OCI-LY7 (cell line): ENCODE data around the gene FOXP1. TPM values are rescaled to one million over a fixed set of nuclear protein-coding genes. Genes with fewer than 3 reads are reported as not detected.

Source experiments
- Bru-seq: library from RNA; stranded (reverse); fragments of 400-500 nt; gene quantifications from one replicate; lab custom pipeline; 2021; lab: Mats Ljungman, UMichigan
- BruChase-seq, 2 experiments: library from RNA; stranded (reverse); fragments of 400-500 nt; gene quantifications; one replicate each; lab custom pipeline; 2021; lab: Mats Ljungman, UMichigan
- BruUV-seq: library from RNA; stranded (reverse); fragments of 400-500 nt; replicated peaks from 2 replicates; lab custom pipeline; 2021; lab: Mats Ljungman, UMichigan
- CTCF ChIA-PET: fragments of 300-600 bp; sonication (Branson Sonifier 250); formaldehyde crosslinking; loops from one replicate; lab custom pipeline; 2022; ENCODE audit warnings: antibody characterized with exemption; ENCODE audit not compliant: unreplicated experiment; lab: Charles Lee
- POLR2A ChIA-PET: fragments of 300-600 bp; sonication (Branson Sonifier 250); formaldehyde crosslinking; loops from one replicate; lab custom pipeline; 2022; ENCODE audit warnings: antibody characterized with exemption; lab: Charles Lee
- DNase-seq: peaks from one replicate; pipeline ENCODE4 v3.0.0-alpha.2; 2015; ENCODE audit warnings: low spot score
- H2AFZ ChIP-seq: fragments of 200-600 bp; sonication (generic), shearing (Covaris generic); 2 replicates; pipeline ENCODE4 v1.6.1; 2014; ENCODE audit warnings: mild to moderate bottlenecking, antibody characterized with exemption, low read length, moderate library complexity
- H3K27ac ChIP-seq: fragments of 200-600 bp; sonication (generic); 2 replicates; pipeline ENCODE4 v1.5.1; 2014; ENCODE audit warnings: mixed run types, low read depth, mild to moderate bottlenecking, moderate library complexity, low read length, inconsistent platforms; ENCODE audit not compliant: poor library complexity, severe bottlenecking
- H3K36me3 ChIP-seq: fragments of 200-600 bp; sonication (generic); 2 replicates; pipeline ENCODE4 v1.6.1; 2014; ENCODE audit warnings: mild to moderate bottlenecking, antibody characterized with exemption, low read length, moderate library complexity, mixed read lengths; ENCODE audit not compliant: insufficient read depth
- H3K4me1 ChIP-seq: fragments of 200-600 bp; sonication (generic); 2 replicates; pipeline ENCODE4 v1.5.1; 2014; ENCODE audit warnings: mild to moderate bottlenecking, low read length; ENCODE audit not compliant: insufficient read depth, poor library complexity, severe bottlenecking
- H3K4me2 ChIP-seq: fragments of 200-600 bp; sonication (generic); 2 replicates; pipeline ENCODE4 v1.6.1; 2014; ENCODE audit warnings: mild to moderate bottlenecking, low read length
- H3K4me3 ChIP-seq: fragments of 200-600 bp; sonication (generic); 2 replicates; pipeline ENCODE4 v1.5.1; 2014; ENCODE audit warnings: mild to moderate bottlenecking, low read depth, low read length; ENCODE audit not compliant: poor library complexity, severe bottlenecking
- H3K79me2 ChIP-seq: fragments of 200-600 bp; sonication (generic); 2 replicates; pipeline ENCODE4 v1.6.1; 2016; ENCODE audit warnings: low read depth, mild to moderate bottlenecking, low read length, moderate library complexity, mixed read lengths; ENCODE audit not compliant: insufficient read depth
- H3K9me2 ChIP-seq: fragments of 200-600 bp; sonication (generic); 2 replicates; pipeline ENCODE4 v1.6.1; 2016; ENCODE audit warnings: mild to moderate bottlenecking, low read length, mixed read lengths; ENCODE audit not compliant: insufficient read depth
- H3K9me3 ChIP-seq: fragments of 200-600 bp; sonication (generic); 2 replicates; pipeline ENCODE4 v1.6.1; 2014; ENCODE audit warnings: mild to moderate bottlenecking, mixed run types, low read length, mixed read lengths
- H4K20me1 ChIP-seq: fragments of 200-600 bp; sonication (generic); 2 replicates; pipeline ENCODE4 v1.6.1; 2014; ENCODE audit warnings: mild to moderate bottlenecking, antibody characterized with exemption, low read length, moderate library complexity, mixed read lengths; ENCODE audit not compliant: insufficient read depth
- CTCF ChIP-seq: fragments of 200-600 bp; sonication (generic); conservative IDR thresholded peaks from 2 replicates; pipeline ENCODE4 v1.5.1; 2014; ENCODE audit warnings: mild to moderate bottlenecking, antibody characterized with exemption, low read length, moderate library complexity, mixed read lengths
- EZH2phosphoT487 ChIP-seq: fragments of 200-600 bp; sonication (generic); IDR thresholded peaks from 2 replicates; pipeline ENCODE4 v1.6.1; 2018; ENCODE audit warnings: low read depth, borderline replicate concordance, mild to moderate bottlenecking, mixed run types, antibody characterized with exemption, low read length, moderate library complexity, mixed read lengths
- intact Hi-C: fragments of 100-400 bp; cut with micrococcal nuclease; formaldehyde crosslinking; loops from one replicate; pipeline ENCODE4 v1.10.0; 2022; ENCODE audit not compliant: unreplicated experiment
- long read RNA-seq: library from polyadenylated mRNA; stranded (forward); transcript quantifications from one replicate; pipeline ENCODE4 v2.0.0, GENCODE V29; 2022
- total RNA-seq, 2 experiments: library from RNA; depleted of rRNA in 1 of 2; stranded (reverse); fragments of >200 nt in 1 of 2; shearing (Covaris generic) in 1 of 2; gene quantifications; 2 replicates each; pipeline ENCODE4 v1.2.3, GENCODE V29; 2014 to 2022

Gene FOXP1
- 67.2 and 87.3 TPM in 2 replicates for total RNA-seq (2014; rRNA removed; shearing (Covaris generic))
- total RNA-seq (2022) = 151 and 168 TPM in 2 replicates
- percentile 95 among the genes with signal in this experiment for Bru-seq, nascent RNA
- BruChase-seq, experiment 1, labeled RNA remaining after a 6-hour chase = percentile 89 among the genes with signal in this experiment
- BruChase-seq, experiment 2, labeled RNA remaining after a 2-hour chase = percentile 98 among the genes with signal in this experiment
- long read RNA-seq, partial matches to known transcripts = 3 of 39 reads
- long read RNA-seq, other reads (novel, unspliced or antisense) = 27 of 39 reads

- peak within 1 kb of the TSS; percentile 90 for H3K4me3 ChIP-seq
- H3K36me3 ChIP-seq = no peaks in the 10 kb centered on the region
- ChIA-PET POLR2A (interaction anchor here (0.6 to 2.2 kb wide), 8 partner anchors 36 to 523 kb away, joined by 3 to 37 read pairs (median 6); no protein-coding TSS in a partner anchor), CTCF (interaction anchor here (1.4 kb wide), 1 partner anchor 143 kb away, joined by 6 read pairs; no protein-coding TSS in a partner anchor)
- H3K4me1 ChIP-seq = peaks cover 35% of the 10 kb centered on the region
- no TSS peak for BruUV-seq
- peak within 1 kb of the TSS; percentile 88 for H3K27ac ChIP-seq
- H3K4me2 ChIP-seq = peak within 1 kb of the TSS; percentile 92
- H3K9me2 ChIP-seq = no peaks in the 10 kb centered on the region
- peak within 1 kb of the TSS; percentile 56 for H2AFZ ChIP-seq
- DNase-seq = peak; percentile 81
- H4K20me1 ChIP-seq = no peaks in the 10 kb centered on the region
- H3K9me3 ChIP-seq = no peaks in the 10 kb centered on the region
- no peak for TF ChIP-seq EZH2phosphoT487
- TF ChIP-seq CTCF = no peak
- H3K79me2 ChIP-seq = peaks cover 59% of the 10 kb centered on the region
- intact Hi-C loops = loop anchor here (1.0 to 2.0 kb wide), 3 partner anchors 41 to 519 kb away; no protein-coding TSS in a partner anchor
These were observed at the start of gene FOXP1 for GRCh38 chr3:71583566-71584393. Gene FOXP1, minus strand, starts transcription at chr3:71583728. Its CDS starts 385,347 bp downstream, at chr3:71198381.

- Histone ChIP-seq H2AFZ (peak overlapping the region; percentile 11; the same call in 1 of the 2 replicates), H3K36me3 (no peaks in the 10 kb centered on the region), H3K4me2 (0 out of 2 replicates have a peak overlapping the region, but pooled peaks have one; percentile 2), H3K4me1 (peaks cover 3% of the 10 kb centered on the region), H3K9me3 (no peaks in the 10 kb centered on the region), H4K20me1 (no peaks in the 10 kb centered on the region), H3K79me2 (no peaks in the 10 kb centered on the region), H3K9me2 (no peaks in the 10 kb centered on the region), H3K27ac (no peak overlapping the region), H3K4me3 (no peak overlapping the region)
- ChIA-PET CTCF (no interaction called here), POLR2A (no interaction called here)
- intact Hi-C loops = no loop called here
- TF ChIP-seq EZH2phosphoT487 (no peak), CTCF (no peak)
- no TSS peak for BruUV-seq
- DNase-seq = peak; percentile 19
These were observed 46.2 kb upstream of the FOXP1 start for GRCh38 chr3:71629711-71630110.
